GM13976 (cell line): Measurements from ENCODE around the gene TMEM138.
A peak's percentile ranks its signal among the peaks of the same experiment; 100 is the strongest.

Experiments
- DNase-seq: peaks from one replicate; pipeline ENCODE4 v3.0.0; 2012; ENCODE audit warnings: low spot score
- in situ Hi-C: fragments of 300-500 bp; cut with MboI; formaldehyde crosslinking; loops from one replicate; pipeline ENCODE4 v1.12.0; 2022; ENCODE audit warnings: low sequenced_read_pairs, mixed read lengths, inconsistent platforms; ENCODE audit not compliant: unreplicated experiment
- TF ChIP-seq, protein P1 (sequence below): IDR thresholded peaks from 2 replicates; pipeline ENCODE4 v1.5.1; 2012; ENCODE audit warnings: borderline replicate concordance, mild to moderate bottlenecking; ENCODE audit not compliant: insufficient read depth; ENCODE audit errors: extremely low read depth, missing control alignments, control extremely low read depth

The TMEM138 gene

DNA sequence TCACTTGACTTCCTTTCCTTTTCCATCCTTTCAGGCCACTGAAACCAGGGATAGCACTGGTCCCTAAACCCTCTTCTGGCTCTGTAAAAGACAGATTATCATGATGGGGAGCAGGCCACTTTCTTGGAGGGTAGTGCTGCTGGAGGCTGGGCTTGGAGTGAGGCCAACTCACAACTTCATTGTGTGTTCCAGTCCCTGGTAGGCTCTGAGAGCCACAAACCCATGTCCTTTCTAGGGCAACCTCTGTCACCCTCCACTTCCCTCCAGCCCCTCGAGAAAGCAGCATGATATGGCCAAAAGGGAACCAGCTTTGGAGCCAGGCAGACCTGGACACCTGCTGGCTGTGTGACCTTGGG is 26.8 kb upstream of the TMEM138 start:
- in situ Hi-C loops = loop anchor here (5.0 kb wide), 1 partner anchor 52 kb away; no protein-coding TSS in a partner anchor
- TF ChIP-seq, protein P1, sequence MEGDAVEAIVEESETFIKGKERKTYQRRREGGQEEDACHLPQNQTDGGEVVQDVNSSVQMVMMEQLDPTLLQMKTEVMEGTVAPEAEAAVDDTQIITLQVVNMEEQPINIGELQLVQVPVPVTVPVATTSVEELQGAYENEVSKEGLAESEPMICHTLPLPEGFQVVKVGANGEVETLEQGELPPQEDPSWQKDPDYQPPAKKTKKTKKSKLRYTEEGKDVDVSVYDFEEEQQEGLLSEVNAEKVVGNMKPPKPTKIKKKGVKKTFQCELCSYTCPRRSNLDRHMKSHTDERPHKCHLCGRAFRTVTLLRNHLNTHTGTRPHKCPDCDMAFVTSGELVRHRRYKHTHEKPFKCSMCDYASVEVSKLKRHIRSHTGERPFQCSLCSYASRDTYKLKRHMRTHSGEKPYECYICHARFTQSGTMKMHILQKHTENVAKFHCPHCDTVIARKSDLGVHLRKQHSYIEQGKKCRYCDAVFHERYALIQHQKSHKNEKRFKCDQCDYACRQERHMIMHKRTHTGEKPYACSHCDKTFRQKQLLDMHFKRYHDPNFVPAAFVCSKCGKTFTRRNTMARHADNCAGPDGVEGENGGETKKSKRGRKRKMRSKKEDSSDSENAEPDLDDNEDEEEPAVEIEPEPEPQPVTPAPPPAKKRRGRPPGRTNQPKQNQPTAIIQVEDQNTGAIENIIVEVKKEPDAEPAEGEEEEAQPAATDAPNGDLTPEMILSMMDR = no peak
- no peak for DNase-seq

DNA sequence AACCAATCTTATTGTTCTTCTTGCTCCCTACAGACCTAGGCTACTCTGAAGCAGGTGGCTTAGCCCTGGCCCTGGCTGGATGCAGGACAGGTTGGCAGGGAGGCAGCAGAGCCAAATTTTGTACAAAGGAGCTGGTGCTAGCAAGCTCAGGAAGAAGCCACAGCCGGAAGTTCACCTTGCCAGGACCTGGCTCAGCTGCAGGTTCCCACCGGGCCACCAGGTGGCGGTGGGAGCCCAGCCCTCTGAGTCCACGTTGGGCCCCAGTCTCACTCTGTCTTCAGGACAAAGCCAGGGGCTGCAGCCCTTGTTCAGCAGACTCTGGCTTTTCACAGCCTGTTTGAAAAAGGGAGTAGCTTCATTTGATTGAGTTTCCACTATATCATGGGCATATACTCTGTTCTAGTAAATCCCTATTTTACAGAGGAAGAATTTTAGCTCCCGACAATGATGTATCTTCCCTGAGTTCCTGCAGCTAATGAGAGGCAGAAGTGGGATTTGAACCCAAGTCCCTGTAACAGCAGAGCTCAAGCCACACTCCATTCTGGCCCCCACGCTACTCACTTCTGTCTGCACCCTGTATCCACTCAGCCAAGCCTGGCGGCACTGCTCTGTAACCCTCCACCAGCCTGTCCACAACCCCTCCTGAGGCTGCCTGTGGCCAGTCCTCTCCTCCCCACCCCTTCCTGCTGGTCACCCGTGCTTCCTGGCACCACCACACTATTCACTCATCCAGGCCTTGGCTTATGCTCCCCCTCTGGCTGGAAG is 25.8 kb upstream of the TMEM138 start:
- TF ChIP-seq, protein P1 = peak; percentile 97
- DNase-seq = peak; percentile 93
- in situ Hi-C loops = loop anchor here (5.0 kb wide), 1 partner anchor 51 kb away; no protein-coding TSS in a partner anchor

DNA sequence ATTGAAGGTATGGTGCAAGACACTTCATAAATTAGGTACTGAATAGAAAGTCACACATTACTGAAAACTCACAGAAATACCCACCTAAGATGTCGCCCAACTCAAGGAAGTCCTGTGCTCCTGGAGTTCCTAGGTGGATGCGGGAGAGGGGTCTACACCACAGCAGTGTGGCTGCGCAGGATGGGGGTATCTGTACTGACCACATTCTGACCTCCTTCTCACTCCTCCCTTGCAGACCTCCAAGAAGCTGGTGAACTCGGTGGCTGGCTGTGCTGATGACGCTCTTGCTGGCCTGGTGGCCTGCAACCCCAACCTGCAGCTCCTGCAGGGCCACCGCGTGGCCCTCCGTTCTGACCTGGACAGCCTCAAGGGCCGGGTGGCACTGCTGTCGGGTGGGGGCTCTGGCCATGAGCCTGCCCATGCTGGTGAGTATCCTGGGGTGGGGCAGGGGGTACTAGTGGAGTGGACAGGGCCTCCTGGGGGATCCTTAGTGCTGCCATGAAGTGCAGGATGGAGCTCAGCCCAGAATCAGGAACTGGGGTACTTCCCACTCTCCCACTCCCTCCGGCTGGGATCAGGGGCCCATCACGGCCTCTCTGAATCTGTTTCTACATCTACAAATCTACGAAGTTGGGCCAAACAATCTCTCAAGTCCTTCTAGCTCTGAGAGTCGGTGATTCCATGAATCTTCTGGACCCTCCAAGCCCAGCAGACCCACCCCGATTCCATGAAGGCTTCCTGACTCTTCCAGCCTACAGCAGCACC is 24.3 kb upstream of the TMEM138 start:
- DNase-seq = no peak
- TF ChIP-seq, protein P1 = no peak
- in situ Hi-C loops = loop anchor here (5.0 kb wide), 1 partner anchor 49 kb away; no protein-coding TSS in a partner anchor

DNA sequence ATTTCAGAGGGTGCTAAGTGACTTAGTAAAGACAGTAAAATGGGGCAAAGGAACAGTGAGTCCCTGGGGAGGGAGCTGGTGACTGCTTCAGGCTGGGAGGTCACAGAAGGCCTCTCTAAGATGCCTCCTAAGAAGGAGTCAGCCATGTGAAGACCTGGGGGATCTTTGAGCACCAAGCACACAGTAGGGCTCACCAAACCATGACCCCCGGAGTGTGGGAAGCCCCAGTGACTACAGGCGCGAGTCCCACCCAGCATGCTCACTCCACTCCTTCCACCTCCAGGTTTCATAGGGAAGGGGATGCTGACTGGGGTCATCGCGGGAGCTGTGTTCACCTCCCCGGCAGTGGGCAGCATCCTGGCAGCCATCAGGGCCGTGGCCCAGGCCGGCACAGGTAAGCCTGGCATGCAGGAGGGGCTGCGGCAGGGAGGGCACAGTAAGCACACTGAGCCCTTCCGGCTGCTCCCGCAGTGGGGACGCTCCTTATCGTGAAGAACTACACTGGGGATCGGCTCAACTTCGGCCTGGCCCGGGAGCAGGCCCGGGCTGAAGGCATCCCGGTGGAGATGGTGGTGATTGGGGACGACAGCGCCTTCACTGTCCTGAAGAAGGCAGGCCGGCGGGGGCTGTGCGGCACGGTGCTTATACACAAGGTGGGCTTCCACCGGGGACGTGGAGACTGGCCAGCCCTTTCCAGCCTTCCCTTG is 23.2 kb upstream of the TMEM138 start:
- DNase-seq = no peak
- TF ChIP-seq, protein P1 = no peak
- in situ Hi-C loops = loop anchor here (5.0 kb wide), 1 partner anchor 48 kb away; no protein-coding TSS in a partner anchor

DNA sequence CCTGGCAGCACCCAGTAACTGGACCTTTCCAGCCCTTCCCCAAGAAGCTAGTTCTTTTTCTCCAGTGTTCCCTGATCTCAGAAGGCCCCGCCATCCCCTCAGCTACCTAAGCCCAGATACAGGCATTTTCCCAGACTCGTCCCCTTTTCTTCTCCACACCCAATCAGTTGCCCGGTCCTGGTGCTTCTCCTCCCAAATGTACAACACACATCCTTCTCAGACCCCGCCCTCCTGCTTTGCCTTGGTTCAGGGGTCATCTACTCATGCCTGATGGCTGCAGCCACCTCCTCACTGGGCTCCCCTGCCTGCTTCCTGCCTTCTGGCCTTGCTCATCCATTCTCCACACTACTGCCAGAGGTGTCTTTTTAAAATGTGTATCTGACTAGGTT is 22.7 kb upstream of the TMEM138 start:
- in situ Hi-C loops = loop anchor here (5.0 kb wide), 1 partner anchor 48 kb away; no protein-coding TSS in a partner anchor
- TF ChIP-seq, protein P1 = no peak

DNA sequence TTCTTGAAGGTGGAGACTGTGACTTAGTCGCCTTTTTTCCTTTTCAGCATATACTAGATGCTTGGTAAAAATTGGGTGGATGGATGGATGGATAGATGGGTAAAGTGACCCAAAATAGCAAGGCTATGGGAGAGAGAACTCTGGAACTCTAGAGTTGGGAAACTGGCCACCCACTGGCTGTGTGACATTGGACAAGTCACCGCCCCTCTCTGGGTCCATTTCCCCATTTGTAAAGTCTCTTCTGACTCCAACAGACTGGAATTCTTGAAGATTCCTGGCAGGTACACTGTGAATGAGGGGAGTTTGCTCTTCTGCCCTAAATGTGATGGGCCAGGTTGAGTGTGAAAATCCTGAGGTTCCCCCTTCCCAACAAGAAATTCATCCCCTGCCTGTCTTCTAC is 21.2 kb upstream of the TMEM138 start:
- in situ Hi-C loops = no loop called here
- no peak for DNase-seq
- TF ChIP-seq, protein P1 = no peak

More for the DNA sequence above, 22.7 kb upstream of the TMEM138 start:
- no peak for DNase-seq
